Stimulated activated CD8-positive, alpha-beta memory T cell treated with anti-CD3 and anti-CD28 coated beads, Interleukin-15, amount 100 ng/mL, for 24 hours (primary cell): Measurements from ENCODE around the gene MAL.

Experiments used
- DNase-seq: peaks from one replicate; pipeline ENCODE4 v3.0.0-alpha.2; 2020; ENCODE audit warnings: low read depth

Gene MAL

GRCh38 chr2:95048825-95049682 lies 23.5 kb downstream of the MAL start:
- no peak for DNase-seq

DNA sequence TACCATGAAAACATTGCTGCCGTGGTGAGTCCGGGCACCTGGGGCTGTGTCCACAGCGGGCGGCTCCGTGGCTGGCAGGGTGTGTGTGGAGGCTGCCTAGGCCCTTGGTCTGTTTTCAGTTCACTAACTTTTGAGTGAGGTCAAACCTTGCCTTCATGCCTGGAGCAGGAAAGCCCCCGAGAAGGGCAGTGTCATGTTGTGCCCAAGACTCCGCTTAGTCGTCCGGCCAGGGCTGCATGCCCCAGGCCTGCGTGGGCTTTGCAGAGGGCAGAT lies 24.1 kb downstream of the MAL start:
- no peak for DNase-seq

DNA sequence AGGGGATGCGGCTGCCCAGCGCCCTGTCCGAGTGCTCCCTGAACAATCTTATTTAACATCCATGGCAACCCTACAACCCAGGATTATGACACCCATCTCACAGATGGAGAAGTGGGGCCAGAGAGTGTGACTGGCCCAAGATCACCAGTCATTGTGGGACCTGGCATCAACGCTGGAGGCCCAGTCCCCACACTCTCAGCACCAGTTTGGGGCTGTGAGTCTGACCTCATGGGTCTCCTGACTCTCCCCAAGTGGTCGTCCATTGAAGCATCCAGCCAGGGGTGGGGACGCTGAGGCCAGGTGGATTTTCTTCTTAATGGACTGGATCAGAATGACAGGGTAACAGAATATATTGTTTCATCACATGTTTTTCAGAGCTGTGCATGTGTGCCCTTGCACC lies 24.5 kb downstream of the MAL start:
- DNase-seq, result no peak

GRCh38 chr2:95050385-95051300 lies 25.1 kb downstream of the MAL start:
- DNase-seq, result no peak

- no peak for DNase-seq
Measured at GRCh38 chr2:95051626-95052025, 26.1 kb downstream of the MAL start.

DNA sequence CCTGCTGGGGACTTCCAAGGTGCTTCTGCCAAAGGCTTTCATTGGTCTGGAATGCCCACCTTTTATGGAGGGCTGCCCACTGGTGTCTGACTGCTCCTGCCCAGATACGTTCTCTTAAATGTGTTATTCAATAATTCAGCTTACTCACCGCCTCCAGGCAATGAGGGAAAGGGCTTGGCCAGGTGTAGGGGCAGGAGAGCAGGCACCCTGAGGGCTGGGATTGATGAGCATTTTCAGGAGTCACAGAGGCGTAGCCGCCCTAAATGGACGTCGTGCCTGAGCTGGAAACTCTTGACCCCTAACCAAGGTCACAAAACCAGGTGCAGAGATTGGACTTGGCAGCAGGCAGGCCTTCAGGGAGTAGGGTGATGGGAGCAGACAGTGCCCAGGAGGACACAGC lies 26.8 kb downstream of the MAL start:
- DNase-seq, result no peak

DNA sequence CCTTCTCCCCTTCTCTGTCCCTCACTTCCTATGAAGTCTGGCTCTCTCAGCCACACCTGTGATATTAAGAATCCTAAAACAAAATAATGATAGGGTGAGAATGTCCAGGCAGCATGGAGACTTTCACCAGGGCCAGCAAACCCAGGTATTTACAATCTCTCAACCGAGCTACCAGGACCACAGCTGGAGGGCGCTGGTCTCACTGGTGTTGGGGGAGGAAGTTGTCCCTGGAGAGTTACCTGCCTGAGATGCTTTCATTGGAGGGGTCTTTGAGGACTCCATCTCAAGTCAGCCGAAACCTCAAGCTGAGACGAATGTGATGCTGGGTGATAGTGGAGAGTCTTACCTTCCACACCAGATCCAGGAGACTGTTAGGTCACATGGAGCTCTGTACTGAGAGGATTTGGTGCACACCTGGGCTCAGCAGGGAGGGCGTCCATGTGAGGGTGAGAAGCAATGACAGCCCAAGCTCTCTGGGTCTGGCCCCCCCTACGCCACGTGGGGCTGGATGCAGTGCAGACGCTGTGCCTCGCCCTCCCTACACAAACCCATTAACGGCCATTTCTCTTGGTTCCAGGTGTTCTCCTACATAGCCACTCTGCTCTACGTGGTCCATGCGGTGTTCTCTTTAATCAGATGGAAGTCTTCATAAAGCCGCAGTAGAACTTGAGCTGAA lies 27.4 kb downstream of the MAL start:
- no peak for DNase-seq

GRCh38 chr2:95053543-95053942 lies 28.0 kb downstream of the MAL start:
- DNase-seq, result no peak

DNA sequence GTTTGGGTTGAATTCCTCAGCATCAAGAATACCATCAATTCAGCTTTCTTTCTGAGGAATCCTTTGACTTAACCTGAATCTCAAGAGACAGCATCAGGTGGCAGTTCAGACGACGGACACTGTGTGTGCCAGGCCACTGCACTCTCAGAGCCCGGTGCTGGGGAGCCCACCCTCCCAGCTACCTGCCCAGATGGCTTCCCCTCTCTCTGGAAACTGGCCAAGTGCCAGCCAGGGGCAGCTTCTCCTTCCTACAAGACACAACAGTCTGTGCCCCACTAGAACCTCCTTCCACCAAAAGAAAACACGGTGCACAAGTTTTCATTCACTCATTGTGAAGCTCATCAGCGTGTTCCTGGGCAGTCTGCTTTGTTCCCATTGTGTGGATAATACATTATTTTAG lies 28.5 kb downstream of the MAL start:
- no peak for DNase-seq

DNA sequence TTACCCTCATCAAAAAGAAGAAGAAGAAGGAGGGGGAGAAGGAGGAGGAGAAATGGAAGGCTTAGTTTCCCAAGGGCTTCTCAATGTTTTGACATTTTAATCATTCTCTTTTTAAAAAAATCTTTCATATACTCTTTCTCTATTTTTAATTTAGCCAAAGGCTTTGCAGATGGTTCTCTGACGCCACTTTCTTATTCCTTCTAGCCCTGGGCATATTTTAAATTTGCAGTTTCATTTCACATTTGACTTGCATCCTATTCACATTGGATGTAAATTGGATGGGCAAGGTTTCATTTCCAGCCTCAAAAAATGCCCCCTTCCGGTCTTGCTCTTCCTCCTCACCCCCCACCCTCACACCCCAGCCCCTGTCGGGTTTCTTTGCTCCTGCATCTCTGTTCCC lies 29.8 kb downstream of the MAL start:
- no peak for DNase-seq

DNA sequence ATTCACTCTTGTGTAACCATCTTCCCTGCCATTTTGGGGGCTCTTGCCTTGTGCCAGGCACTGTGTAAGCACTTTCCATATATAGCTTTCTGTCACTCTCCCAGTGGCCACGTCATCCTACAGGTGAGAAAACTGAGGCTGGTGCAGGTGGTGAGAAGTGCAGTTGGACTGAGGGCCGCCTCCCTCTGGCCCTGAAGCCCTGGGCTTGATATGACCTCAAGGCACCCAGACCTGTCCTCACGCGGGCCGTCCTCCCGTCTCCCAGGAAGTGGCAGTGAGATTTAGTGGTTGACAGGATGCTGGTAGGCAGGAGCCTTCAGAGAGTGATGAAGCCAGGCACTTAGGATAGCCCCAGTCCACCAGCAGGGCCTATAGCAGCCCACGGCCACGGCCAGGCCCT lies 30.5 kb downstream of the MAL start:
- no peak for DNase-seq

- no peak for DNase-seq
Measured at GRCh38 chr2:95056461-95057459, 31.3 kb downstream of the MAL start.

DNA sequence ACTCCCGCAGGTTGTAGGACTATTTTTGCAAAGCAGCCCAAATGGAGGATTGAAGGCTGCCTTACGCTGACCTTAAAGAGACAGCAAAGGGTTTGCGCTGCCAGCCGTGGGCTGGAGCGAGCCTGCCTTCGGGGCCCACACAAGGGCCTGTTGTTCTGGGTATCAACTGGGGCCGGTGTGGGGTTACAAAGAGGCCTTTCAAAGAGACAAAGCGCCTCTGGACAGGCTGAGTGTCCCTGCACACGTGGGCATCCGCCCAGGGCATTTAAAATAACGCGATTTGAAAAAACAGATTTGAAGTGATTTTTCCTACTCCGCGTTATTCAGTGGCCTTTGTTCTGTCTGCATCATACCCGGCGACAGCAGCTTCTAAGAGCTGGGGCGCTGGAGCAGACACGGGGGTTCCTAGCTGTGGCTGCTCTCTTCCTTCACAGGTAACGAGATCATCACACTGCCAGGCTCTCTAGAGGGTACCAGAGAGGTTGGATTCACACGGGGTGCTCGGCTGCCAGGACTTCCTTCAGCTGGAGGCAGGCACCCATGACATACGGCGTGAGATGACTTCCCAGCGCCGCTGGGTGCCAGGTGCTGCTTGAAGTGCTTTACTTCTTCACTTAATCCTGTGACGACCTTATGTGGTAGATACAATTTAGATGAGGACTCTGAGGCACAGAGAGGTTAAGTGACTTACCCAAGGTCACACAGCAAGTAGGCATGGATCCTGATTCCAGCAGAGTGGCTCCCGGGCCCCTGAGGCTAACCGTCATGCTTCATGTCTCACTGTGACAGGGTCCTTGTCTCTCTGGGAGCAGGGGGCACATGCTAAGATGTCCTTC lies 32.2 kb downstream of the MAL start:
- DNase-seq, result no peak

- DNase-seq, result no peak
Measured at GRCh38 chr2:95058466-95058988, 33.0 kb downstream of the MAL start.

GRCh38 chr2:95058989-95059641 lies 33.6 kb downstream of the MAL start:
- DNase-seq, result no peak

- no peak for DNase-seq
Measured at GRCh38 chr2:95059656-95060370, 34.3 kb downstream of the MAL start.

DNA sequence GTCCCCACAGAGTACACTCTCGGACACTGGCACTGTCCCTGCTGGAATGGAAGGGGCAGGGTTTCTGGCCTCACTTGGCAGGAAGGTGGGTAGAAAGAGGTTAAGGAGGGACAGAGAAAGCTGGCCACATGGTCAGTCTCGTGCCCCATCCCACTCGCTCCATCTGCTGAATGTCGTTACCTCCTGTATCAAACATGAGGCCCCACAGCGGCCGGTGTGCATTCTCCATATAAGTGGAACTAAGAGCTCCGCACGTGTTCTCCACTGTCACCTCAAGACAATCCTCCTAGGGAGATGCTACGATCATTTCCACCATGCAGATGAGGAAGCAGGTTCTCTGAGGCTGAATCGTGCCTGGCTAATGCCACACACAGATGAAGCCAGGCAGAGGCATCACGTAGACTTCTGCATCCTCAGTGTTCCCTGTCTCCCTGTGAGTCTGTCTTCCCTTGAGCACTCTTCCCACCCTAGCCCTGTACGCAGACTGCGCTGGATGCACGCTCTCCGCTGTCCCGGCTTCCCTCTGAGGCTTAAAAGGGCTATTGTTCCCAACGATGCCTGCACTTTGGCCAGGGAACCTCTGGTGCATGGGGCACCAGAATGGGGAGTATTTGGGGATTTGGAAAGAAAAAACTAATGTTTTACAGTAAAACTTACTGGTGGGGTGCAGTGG lies 35.1 kb downstream of the MAL start:
- no peak for DNase-seq

- no peak for DNase-seq
Measured at GRCh38 chr2:95061119-95061512, 35.6 kb downstream of the MAL start.
